Purkinje cell (primary cell): ENCODE measurements around the gene MYBPH. TPM values are rescaled to one million over a fixed set of nuclear protein-coding genes. Genes with fewer than 3 reads are reported as not detected.

ENCODE experiments used
- polyA plus RNA-seq: library from polyadenylated mRNA; unstranded; fragments of >200 nt; fragmentation: Nextera tagmentation; gene quantifications from 2 replicates; pipeline ENCODE4 v1.2.1, GENCODE V29; 2014

Gene MYBPH, protein sequence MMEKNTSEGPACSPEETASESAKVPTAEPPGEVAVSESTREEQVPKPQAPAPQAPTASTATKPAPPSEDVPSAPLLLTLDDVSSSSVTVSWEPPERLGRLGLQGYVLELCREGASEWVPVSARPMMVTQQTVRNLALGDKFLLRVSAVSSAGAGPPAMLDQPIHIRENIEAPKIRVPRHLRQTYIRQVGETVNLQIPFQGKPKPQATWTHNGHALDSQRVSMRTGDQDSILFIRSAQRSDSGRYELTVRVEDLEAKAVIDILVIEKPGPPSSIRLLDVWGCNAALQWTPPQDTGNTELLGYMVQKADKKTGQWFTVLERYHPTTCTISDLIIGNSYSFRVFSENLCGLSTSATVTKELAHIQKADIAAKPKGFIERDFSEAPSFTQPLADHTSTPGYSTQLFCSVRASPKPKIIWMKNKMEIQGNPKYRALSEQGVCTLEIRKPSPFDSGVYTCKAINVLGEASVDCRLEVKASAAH
- not detected in 2 replicates for polyA plus RNA-seq

GRCh38 chr1:203175237-203175826, at the start of gene MYBPH:
TSS of gene MYBPH (minus strand) at chr1:203175826. CDS start at chr1:203175755, 71 bp downstream.

GRCh38 chr1:203186446-203187303, 11.0 kb upstream of the MYBPH start, which contains the start of gene CHI3L1:
TSS of gene CHI3L1 (minus strand) at chr1:203186704. CDS start at chr1:203186623, 81 bp downstream.

GRCh38 chr1:203127666-203128430, 47.8 kb downstream of the MYBPH start, which contains the start of gene ADORA1:
TSS of gene ADORA1 (plus strand) at chr1:203127726. CDS start at chr1:203128842, 1,116 bp downstream.

Other genes starting within 250 kb of the MYBPH start
- 55.7 and 60.5 TPM in 2 replicates for gene KLHL12, start 248.6 kb downstream of the MYBPH start, polyA plus RNA-seq
- gene ADIPOR1, start 217.5 kb downstream of the MYBPH start, polyA plus RNA-seq: 67.0 and 69.0 TPM in 2 replicates
- 80.6 and 117 TPM in 2 replicates for gene CYB5R1, start 208.6 kb downstream of the MYBPH start, polyA plus RNA-seq
- gene TMEM183A, start 168.5 kb downstream of the MYBPH start, polyA plus RNA-seq: 12.0 and 13.0 TPM in 2 replicates
- 0.23 and 0.97 TPM in 2 replicates for gene PPFIA4, start 149.3 kb downstream of the MYBPH start, polyA plus RNA-seq
- not detected in 2 replicates for gene MYOG, start 89.8 kb downstream of the MYBPH start, polyA plus RNA-seq
- gene ADORA1, start 48.1 kb downstream of the MYBPH start, polyA plus RNA-seq: 1.4 TPM in 1 of 2 replicates, not detected in the other
- not detected in 2 replicates for gene CHI3L1, start 10.9 kb upstream of the MYBPH start, polyA plus RNA-seq
- gene CHIT1, start 53.8 kb upstream of the MYBPH start, polyA plus RNA-seq: not detected in 2 replicates
- gene BTG2, start 129.7 kb upstream of the MYBPH start, polyA plus RNA-seq: 0.95 and 1.4 TPM in 2 replicates
- gene FMOD, start 175.3 kb upstream of the MYBPH start, polyA plus RNA-seq: not detected in 2 replicates